Fibroblast of villous mesenchyme (primary cell): Measurements from ENCODE around the gene PLD4. TPM values are rescaled to one million over a fixed set of nuclear protein-coding genes. Genes with fewer than 3 reads are reported as not detected.

Source experiments
- DNase-seq: peaks from one replicate; pipeline ENCODE4 v3.0.0-alpha.2; 2010; ENCODE audit warnings: low read depth
- H3K4me3 ChIP-seq: 2 replicates; pipeline ENCODE4 v1.5.1; 2011; ENCODE audit warnings: low read depth, mild to moderate bottlenecking, low read length
- total RNA-seq: library from RNA; depleted of rRNA; stranded (reverse); fragments of >200 nt; gene quantifications from 2 replicates; pipeline ENCODE4 v1.2.3, GENCODE V29; 2012
- TF ChIP-seq, protein P1 (sequence below): IDR thresholded peaks from 2 replicates; pipeline ENCODE4 v1.5.1; 2012; ENCODE audit warnings: low read depth, mild to moderate bottlenecking, low read length; ENCODE audit not compliant: insufficient read depth

Gene PLD4
- total RNA-seq, 1 donor: not detected

DNA sequence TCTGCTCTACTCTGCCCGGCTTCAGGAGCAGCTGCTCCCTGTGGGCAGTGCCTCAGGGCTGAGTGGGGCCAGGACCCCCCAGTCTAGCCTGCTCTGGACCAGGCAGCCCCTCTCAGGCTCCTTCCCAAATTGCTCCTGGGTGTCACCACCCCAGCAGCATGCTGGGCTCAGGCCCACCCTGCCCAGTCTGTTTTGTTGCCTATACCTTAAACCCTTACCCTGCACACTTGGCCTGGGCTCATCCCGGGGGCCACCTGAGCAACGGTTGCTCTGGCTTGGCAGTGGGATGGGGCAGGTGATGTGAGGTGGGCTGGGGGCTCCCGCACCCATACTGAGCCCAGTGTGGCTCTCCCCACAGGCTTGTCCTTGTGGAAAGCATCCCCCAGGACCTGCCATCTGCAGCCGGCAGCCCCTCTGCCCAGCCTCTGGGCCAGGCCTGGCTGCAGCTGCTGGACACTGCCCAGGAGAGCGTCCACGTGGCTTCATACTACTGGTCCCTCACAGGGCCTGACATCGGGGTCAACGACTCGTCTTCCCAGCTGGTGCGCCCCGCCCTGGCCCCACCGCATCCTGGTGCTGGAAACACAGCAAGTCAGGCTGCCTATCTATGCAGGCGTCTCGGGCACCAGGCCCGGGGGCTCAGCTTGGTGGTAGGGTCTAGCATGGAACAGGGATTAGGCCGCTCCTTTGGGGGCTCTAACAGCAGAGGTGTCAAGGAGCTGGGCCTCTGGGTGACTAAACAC is 3.9 kb downstream of the PLD4 start:
- H3K4me3 ChIP-seq: no peak overlapping the region
- TF ChIP-seq, protein P1, sequence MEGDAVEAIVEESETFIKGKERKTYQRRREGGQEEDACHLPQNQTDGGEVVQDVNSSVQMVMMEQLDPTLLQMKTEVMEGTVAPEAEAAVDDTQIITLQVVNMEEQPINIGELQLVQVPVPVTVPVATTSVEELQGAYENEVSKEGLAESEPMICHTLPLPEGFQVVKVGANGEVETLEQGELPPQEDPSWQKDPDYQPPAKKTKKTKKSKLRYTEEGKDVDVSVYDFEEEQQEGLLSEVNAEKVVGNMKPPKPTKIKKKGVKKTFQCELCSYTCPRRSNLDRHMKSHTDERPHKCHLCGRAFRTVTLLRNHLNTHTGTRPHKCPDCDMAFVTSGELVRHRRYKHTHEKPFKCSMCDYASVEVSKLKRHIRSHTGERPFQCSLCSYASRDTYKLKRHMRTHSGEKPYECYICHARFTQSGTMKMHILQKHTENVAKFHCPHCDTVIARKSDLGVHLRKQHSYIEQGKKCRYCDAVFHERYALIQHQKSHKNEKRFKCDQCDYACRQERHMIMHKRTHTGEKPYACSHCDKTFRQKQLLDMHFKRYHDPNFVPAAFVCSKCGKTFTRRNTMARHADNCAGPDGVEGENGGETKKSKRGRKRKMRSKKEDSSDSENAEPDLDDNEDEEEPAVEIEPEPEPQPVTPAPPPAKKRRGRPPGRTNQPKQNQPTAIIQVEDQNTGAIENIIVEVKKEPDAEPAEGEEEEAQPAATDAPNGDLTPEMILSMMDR: no peak
- DNase-seq: no peak

DNA sequence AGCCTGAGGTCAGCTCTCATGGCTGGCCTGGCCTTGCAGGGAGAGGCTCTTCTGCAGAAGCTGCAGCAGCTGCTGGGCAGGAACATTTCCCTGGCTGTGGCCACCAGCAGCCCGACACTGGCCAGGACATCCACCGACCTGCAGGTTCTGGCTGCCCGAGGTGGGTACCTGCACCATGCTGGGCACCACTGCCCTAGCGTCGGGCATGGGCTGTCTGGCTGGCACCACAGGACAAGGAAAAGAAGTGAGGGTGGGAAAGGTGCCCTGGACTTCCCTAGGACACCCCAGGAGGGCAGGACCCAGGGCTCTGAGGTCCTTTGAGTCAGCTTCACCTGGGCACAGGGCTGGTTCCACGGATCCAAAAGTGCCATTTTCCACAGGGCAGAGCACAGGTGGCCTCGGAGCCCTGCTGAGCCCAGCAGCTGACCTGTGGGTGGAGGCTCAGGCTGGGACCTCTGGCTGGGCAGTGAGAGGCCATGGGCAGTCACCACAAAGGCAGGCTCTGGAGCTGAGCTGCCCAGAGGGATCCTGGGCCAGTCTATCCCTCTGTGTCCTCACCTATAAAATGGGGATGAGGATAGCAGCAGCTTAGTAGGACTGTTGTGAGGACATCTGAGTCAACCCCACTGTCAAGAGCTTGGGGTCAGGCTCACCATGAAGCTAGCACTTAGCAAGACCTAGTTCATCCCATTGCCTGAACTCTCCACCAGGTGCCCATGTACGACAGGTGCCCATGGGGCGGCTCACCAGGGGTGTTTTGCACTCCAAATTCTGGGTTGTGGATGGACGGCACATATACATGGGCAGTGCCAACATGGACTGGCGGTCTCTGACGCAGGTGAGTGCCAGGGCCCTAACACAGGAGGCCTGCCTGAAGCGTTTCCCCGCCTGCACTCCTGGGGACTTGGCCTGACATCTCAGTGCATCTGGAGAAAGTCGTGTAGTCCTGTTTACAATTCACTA is 4.9 kb downstream of the PLD4 start:
- TF ChIP-seq, protein P1: no peak
- H3K4me3 ChIP-seq: no peak overlapping the region
- no peak for DNase-seq

- no peak for DNase-seq
- TF ChIP-seq, protein P1: no peak
- no peak overlapping the region for H3K4me3 ChIP-seq
Observed at GRCh38 chr14:104930526-104931303, 6.0 kb downstream of the PLD4 start.

GRCh38 chr14:104931304-104931770 is 6.7 kb downstream of the PLD4 start:
- H3K4me3 ChIP-seq: no peak overlapping the region
- no peak for DNase-seq
- TF ChIP-seq, protein P1: no peak

DNA sequence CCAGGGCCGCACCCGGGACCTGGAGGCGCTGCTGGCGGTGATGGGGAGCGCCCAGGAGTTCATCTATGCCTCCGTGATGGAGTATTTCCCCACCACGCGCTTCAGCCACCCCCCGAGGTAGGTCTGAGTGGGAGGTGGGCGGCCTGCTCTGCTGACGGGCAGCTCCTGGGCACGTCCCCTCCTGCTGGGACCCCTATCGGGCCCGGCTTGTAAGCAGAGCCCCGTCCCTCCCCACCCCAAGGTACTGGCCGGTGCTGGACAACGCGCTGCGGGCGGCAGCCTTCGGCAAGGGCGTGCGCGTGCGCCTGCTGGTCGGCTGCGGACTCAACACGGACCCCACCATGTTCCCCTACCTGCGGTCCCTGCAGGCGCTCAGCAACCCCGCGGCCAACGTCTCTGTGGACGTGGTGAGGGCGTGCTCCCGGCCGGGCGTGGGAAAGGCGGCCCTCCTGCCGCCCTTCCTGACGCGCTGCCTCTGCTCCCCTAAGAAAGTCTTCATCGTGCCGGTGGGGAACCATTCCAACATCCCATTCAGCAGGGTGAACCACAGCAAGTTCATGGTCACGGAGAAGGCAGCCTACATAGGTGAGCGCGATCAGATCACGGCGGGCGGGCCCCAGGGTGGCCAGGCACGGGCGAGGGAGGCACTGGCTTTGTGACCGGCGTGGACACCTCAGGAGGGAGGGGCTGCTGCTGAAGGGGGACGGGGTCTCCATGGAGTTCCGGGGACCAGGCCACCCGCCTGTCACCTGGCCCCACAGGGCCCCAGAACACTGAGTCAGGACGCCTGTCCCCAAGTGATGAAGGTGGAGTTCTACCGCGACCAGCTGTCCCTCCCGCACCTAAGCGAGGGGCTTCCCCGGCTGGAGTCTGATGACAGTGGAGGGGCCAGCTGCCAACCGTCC is 7.3 kb downstream of the PLD4 start:
- TF ChIP-seq, protein P1: no peak

More for the DNA sequence above, 7.3 kb downstream of the PLD4 start:
- peak overlapping the region; percentile 60 for H3K4me3 ChIP-seq
- no peak for DNase-seq
